HG03457 (cell line): ENCODE data around the gene OSBPL3.
A peak's percentile ranks its signal among the peaks of the same experiment; 100 is the strongest.
"Not testable (repeated sequence)": the region's sequence is repeated elsewhere in the genome, so short reads cannot be mapped to it uniquely, and the experiment has no call there.

Experiments
- ATAC-seq: cut with Tn5 transposase; IDR thresholded peaks from one replicate; pipeline ENCODE4 v1.9.1; 2021; ENCODE audit warnings: moderate number of reproducible peaks; ENCODE audit not compliant: unreplicated experiment

The OSBPL3 gene, protein sequence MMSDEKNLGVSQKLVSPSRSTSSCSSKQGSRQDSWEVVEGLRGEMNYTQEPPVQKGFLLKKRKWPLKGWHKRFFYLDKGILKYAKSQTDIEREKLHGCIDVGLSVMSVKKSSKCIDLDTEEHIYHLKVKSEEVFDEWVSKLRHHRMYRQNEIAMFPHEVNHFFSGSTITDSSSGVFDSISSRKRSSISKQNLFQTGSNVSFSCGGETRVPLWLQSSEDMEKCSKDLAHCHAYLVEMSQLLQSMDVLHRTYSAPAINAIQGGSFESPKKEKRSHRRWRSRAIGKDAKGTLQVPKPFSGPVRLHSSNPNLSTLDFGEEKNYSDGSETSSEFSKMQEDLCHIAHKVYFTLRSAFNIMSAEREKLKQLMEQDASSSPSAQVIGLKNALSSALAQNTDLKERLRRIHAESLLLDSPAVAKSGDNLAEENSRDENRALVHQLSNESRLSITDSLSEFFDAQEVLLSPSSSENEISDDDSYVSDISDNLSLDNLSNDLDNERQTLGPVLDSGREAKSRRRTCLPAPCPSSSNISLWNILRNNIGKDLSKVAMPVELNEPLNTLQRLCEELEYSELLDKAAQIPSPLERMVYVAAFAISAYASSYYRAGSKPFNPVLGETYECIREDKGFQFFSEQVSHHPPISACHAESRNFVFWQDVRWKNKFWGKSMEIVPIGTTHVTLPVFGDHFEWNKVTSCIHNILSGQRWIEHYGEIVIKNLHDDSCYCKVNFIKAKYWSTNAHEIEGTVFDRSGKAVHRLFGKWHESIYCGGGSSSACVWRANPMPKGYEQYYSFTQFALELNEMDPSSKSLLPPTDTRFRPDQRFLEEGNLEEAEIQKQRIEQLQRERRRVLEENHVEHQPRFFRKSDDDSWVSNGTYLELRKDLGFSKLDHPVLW

DNA sequence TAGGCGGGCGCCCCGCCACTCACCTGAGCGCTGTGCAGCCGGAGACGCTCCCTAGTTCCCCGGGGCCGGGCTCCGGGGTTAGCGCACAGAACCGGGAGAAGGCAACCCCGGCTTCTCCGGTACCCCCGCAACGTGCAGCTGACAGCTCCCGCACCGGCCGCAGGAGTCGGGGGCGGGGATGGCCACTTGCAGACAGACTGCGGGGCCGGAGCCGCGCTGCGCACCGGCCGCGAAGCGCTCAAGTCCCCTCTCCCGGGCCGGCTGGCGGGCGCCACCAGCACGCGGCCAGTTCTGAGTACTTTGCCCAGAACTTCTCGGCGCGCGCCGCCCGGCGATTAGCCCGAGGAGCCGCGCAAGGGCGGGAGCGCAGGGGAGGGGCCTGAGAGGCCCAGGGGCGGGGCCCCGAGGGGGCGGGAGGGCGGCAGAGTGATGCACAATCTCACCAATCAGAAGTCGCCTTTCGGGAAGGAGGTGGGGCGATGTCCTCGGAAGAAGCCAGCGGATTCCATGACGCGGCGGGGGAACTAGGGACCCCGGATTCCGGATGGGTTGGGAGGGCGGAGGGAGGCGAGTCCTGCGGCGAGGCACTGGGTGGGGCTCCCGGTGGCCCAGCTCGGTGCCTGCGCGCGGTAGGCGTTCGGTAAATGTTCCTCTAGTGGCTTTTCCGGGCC, at the start of gene OSBPL3:
TSS of gene OSBPL3 (minus strand) at position 316 of the 671 bp plus-strand sequence. CDS start 87,706 bp downstream, outside the sequence.
- ATAC-seq: peak; percentile 56

- no peak for ATAC-seq
These were observed 49.1 kb upstream of the OSBPL3 start for GRCh38 chr7:25029075-25029474.

DNA sequence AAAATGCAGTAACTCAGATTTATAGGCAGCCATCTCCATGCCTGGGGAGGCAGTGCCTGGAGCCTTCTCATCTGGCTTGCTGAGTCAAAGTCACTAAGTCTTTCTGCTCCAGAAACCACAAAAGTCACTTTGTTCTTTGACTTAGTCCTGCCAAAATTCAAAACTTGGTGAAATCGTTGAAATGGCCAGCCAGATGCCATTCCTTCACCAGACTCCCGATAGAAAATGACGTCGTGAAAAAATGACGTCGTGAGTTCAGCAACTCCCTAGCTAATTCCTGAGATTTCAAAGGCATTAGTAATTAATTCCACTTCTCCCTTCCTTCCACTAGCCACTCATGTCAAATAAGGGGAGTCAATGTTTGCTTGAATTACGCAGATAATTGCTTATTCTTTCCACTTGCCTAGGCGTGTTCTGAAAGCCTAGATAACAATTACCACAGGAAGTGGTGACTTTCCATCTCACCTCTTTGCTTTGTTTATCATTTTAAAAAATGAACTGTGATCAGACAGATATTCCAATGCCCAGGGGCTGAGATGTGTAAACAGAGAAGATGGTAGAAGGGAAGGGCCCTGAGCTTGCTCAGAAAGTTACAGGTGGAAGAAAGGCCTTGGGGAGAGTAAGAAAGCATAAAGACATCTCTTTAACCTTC, 48.5 kb upstream of the OSBPL3 start:
- ATAC-seq: no peak

DNA sequence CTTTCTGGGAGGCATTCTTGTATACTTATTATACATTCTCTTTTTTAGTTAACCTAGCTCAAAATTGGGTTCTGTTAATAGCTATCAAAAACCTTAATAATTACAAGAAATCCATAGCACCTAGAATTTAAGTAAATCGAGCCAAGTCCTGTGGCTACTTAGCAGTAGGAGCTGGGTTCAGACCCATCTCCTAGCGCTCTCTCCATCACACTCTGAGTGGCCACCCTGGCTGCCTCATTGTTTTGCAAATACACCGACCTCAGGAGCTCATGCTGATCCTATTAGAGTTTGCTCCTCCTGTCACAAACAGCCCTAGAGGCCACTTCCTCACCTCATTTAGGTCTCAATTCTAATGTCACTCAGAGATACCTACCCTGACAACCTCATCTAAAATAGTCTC, 46.2 kb upstream of the OSBPL3 start:
- ATAC-seq: no peak

DNA sequence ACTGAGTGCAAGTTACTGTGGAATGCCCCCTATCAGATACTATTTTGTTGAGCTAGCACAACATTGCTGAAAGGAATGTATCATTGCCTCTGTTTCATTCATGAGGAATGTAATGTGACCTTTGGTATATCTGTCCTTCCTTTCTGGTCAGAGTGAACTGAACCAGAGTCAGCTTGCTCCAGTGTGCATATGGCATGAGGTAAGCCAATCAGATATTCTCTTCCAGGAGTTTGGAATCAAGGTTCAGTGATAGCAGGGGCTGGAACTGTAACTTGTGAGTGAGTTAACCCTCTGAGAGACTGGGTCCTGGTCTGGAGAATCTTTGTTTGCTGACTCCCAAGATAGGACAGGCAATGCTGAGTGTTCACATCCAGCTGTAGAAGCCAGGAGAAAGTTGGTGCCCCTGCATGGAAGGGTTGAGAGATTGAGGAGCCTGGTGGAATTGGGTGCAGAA, 45.3 kb upstream of the OSBPL3 start:
- no peak for ATAC-seq

- no peak for ATAC-seq
These were observed 44.1 kb upstream of the OSBPL3 start for GRCh38 chr7:25024066-25024465.

- not testable (repeated sequence) for ATAC-seq
These were observed 37.7 kb upstream of the OSBPL3 start for GRCh38 chr7:25017671-25018070.

- ATAC-seq: no peak
These were observed 34.8 kb upstream of the OSBPL3 start for GRCh38 chr7:25014756-25015155.

- ATAC-seq: not testable (repeated sequence)
These were observed 32.7 kb upstream of the OSBPL3 start for GRCh38 chr7:25012710-25013109.

DNA sequence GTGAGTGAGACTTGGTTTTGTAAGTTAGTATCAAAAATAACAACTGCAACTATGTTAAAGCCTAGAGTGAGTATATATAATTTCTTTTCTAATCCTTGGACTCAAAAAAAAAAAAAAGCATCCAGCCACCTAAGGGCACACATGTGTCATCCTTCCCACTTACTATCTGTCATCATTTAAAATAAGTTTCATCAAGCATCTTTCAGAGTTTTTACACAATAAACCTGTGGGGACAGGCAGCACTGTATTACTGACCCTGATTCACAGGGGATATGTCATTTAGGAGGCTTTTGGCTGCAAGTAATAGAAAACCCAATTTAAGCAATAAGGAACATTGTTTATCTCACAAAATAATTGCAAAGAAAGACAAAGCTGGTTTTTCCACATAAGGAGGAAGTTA, 32.3 kb upstream of the OSBPL3 start:
- no peak for ATAC-seq

DNA sequence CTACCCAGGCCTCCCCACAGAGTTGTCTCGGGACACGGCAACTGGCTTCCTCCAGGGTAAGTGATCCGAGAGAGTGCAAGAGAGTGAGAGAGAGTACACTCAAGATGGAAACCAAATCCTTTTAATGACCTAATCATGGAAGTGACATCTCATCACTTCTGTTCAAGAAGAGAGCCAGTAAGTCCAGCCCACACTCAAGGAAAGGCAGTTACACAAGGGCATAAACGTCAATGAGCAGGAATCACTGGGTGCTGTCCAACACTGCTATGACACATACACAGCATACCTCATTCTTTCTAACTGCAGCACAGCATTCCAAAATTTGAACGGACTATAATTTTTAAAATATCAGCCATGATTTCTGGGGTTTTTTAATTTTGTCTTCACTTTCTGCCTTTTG, 29.3 kb upstream of the OSBPL3 start:
- ATAC-seq: no peak

DNA sequence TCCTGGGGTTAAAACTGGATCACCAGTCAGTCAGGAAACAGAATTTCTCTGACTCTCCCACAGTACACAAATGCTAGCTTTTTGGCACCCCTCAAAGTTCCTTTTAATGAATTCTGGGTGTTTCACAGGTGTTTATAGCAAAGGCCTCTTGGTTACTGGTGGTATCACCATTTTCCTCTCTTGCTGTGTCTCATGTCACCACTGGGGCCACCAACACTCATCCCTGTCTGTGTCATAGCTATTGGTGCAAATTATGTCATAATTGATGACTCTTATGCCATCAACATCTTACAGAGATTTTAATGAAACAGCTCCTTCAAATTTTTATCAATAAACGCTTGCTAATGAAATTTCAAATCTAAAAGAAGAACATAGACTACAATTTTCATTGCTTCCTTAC, 27.7 kb upstream of the OSBPL3 start:
- no peak for ATAC-seq

DNA sequence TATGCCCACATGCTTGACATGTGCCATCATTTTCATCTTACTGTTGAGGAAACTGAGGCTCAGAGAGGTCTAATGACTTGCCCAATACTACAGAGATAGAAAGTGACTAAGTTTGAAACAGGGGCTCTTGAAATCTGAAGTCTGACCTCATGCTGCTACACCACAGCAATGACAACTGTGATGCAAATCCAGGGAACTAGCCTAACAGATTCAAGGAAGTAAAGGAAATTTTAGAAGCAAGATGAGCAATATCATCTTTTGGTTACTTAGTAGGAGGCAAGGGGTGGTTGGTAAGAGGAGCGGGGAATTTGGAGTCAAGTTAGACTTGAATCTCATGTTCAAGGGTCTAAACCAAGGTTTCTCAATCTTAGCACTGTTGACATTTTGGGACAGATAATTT, 26.3 kb upstream of the OSBPL3 start:
- no peak for ATAC-seq

DNA sequence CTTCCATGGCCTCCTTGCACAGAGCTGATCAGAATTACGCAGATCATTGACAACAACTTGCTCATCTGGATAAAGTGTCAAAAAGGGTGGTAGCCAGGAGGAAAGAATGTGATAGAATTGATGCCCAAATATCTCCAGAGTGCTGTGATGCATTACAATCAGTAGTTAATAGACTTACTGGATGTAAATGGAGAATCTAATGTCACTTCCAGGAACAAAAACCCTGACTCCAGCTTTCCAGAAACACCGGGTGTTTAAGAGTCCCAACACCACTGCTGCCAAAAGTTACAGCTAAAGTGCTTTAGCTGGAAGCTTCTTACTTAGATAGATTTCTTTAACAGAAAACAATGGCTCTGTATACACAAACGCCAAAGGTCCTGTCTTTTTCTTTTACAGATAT, 25.7 kb upstream of the OSBPL3 start:
- ATAC-seq: no peak

DNA sequence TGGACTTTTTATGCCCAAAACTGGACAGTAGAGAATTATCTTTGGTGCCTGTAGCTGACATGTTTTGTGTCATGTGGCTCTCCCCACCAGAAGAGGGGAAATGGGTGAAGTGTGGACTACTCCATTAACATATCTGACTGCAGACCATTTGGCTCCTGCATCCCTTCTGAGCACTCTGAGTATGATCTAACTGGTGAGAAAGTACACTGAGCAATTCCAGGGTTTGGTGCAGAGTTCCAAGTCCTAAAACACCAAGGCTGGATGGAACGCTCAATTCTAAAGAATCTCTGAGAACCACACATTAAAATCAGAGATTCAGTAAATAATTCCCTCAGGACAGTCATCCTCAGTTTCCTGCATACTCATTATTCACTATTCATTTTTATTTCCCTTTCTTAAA, 22.8 kb upstream of the OSBPL3 start:
- no peak for ATAC-seq

- no peak for ATAC-seq
These were observed 15.5 kb upstream of the OSBPL3 start for GRCh38 chr7:24995466-24995865.

DNA sequence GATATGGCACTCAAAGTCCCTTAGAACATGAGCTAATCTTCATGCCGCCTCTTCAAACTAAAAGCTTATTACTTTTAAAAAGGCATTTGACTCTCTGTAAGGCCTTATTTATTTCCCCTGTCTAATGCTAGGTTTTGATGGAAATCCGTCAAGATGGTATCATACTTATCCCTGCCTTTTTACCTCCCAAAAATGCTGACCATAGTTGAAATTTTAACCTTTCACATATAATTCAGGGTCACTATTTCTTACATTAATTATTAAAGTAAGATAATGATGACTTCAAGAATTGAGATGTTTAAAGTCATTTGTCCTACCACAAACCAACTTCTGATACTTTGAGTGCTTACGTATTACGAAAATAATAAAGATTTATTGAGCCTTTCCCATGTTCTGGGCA, 12.3 kb upstream of the OSBPL3 start:
- ATAC-seq: no peak

- ATAC-seq: no peak
These were observed 11.4 kb upstream of the OSBPL3 start for GRCh38 chr7:24991353-24991752.

GRCh38 chr7:24987331-24987842, 7.4 kb upstream of the OSBPL3 start:
- ATAC-seq: no peak

DNA sequence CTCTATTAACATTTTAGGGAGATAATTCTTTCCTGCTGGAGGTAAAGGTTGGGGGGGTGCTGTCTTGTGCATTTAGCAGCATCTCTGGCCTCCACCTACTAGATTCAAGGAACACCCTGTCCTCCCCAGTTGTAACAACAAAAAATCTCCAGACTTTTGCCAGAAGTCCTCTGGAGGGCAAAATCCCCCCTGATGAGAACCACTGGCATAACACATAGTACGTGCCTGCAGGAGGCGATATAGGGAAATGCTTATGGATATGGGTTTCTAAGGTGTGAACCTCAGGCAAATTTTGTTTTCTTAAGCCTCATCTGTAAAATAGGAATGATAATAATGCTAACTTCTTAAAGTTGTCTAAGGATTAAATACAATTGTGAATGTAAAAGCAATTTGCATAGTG, 2.9 kb upstream of the OSBPL3 start:
- ATAC-seq: no peak
